Neural progenitor cell (in vitro differentiated cells): ENCODE results near the gene SSBP2. TPM values are rescaled to one million over a fixed set of nuclear protein-coding genes. Genes with fewer than 3 reads are reported as not detected.

ENCODE experiments used
- DNase-seq: peaks from one replicate; pipeline ENCODE4 v3.0.0-alpha.2; 2016; ENCODE audit warnings: low spot score
- H2AFZ ChIP-seq: fragments of 200-600 bp; sonication (generic); replicated peaks from 2 replicates; pipeline ENCODE4 v1.6.1; 2016; ENCODE audit warnings: antibody characterized with exemption
- H3F3A ChIP-seq: fragments of 200-600 bp; sonication (generic); 2 replicates; pipeline ENCODE4 v1.6.1; 2016; ENCODE audit warnings: antibody characterized with exemption, low read depth
- H3K27ac ChIP-seq: fragments of 200-600 bp; sonication (generic); 2 replicates; pipeline ENCODE4 v1.5.1; 2016; ENCODE audit warnings: mild to moderate bottlenecking
- H3K27me3 ChIP-seq: fragments of 200-600 bp; sonication (generic); 2 replicates; pipeline ENCODE4 v1.6.1; 2016; ENCODE audit warnings: mild to moderate bottlenecking, moderate library complexity
- H3K36me3 ChIP-seq: fragments of 200-600 bp; sonication (generic); 2 replicates; pipeline ENCODE4 v1.5.1; 2016
- H3K4me1 ChIP-seq: fragments of 200-600 bp; sonication (generic); 2 replicates; pipeline ENCODE4 v1.6.1; 2016; ENCODE audit warnings: mixed run types
- H3K4me2 ChIP-seq: fragments of 200-600 bp; sonication (generic); 2 replicates; pipeline ENCODE4 v1.6.1; 2016
- H3K4me3 ChIP-seq: fragments of 200-600 bp; sonication (generic); 2 replicates; pipeline ENCODE4 v1.5.1; 2016
- H3K79me2 ChIP-seq: fragments of 200-600 bp; sonication (generic); 2 replicates; pipeline ENCODE4 v1.6.1; 2016; ENCODE audit warnings: low read depth
- H3K9ac ChIP-seq: fragments of 200-600 bp; sonication (generic); 2 replicates; pipeline ENCODE4 v1.6.1; 2016
- H3K9me3 ChIP-seq: fragments of 200-600 bp; sonication (generic); 2 replicates; pipeline ENCODE4 v1.5.1; 2016; ENCODE audit warnings: low read depth
- H4K20me1 ChIP-seq: fragments of 200-600 bp; sonication (generic); 2 replicates; pipeline ENCODE4 v1.6.1; 2016; ENCODE audit warnings: low read depth
- H3K27ac Mint-ChIP-seq: 3 replicates; pipeline ENCODE4 v1.8.0; 2021; ENCODE audit warnings: mixed read lengths
- H3K27me3 Mint-ChIP-seq: 2 replicates; pipeline ENCODE4 v1.8.0; 2022; ENCODE audit warnings: low read depth, mild to moderate bottlenecking, inconsistent platforms, moderate library complexity, mixed read lengths; ENCODE audit not compliant: insufficient read depth
- H3K36me3 Mint-ChIP-seq: 3 replicates; pipeline ENCODE4 v1.8.0; 2021; ENCODE audit warnings: mixed read lengths
- H3K4me1 Mint-ChIP-seq: 3 replicates; pipeline ENCODE4 v1.8.0; 2021; ENCODE audit warnings: mixed read lengths
- H3K4me3 Mint-ChIP-seq: 3 replicates; pipeline ENCODE4 v1.8.0; 2021; ENCODE audit warnings: mild to moderate bottlenecking, moderate library complexity, mixed read lengths
- H3K9me3 Mint-ChIP-seq: 3 replicates; pipeline ENCODE4 v1.8.0; 2020; ENCODE audit warnings: mixed read lengths
- CTCF ChIP-seq: fragments of 200-600 bp; sonication (generic); IDR thresholded peaks from 2 replicates; pipeline ENCODE4 v1.5.1; 2017; ENCODE audit warnings: antibody characterized with exemption, mild to moderate bottlenecking
- EZH2 ChIP-seq: fragments of 200-600 bp; sonication (generic); IDR thresholded peaks from 2 replicates; pipeline ENCODE4 v1.6.1; 2017; ENCODE audit warnings: antibody characterized with exemption, mild to moderate bottlenecking, moderate library complexity
- EZH2phosphoT487 ChIP-seq: fragments of 200-600 bp; sonication (generic); IDR thresholded peaks from 2 replicates; pipeline ENCODE4 v1.6.1; 2017; ENCODE audit warnings: antibody characterized with exemption
- total RNA-seq: library from RNA; depleted of rRNA; stranded (reverse); fragments of >200 nt; gene quantifications from 2 replicates; pipeline ENCODE4 v1.2.3, GENCODE V29; 2015; ENCODE audit warnings: low replicate concordance

The SSBP2 gene
- total RNA-seq, 1 donor from 2014 or later = 175 TPM

DNA sequence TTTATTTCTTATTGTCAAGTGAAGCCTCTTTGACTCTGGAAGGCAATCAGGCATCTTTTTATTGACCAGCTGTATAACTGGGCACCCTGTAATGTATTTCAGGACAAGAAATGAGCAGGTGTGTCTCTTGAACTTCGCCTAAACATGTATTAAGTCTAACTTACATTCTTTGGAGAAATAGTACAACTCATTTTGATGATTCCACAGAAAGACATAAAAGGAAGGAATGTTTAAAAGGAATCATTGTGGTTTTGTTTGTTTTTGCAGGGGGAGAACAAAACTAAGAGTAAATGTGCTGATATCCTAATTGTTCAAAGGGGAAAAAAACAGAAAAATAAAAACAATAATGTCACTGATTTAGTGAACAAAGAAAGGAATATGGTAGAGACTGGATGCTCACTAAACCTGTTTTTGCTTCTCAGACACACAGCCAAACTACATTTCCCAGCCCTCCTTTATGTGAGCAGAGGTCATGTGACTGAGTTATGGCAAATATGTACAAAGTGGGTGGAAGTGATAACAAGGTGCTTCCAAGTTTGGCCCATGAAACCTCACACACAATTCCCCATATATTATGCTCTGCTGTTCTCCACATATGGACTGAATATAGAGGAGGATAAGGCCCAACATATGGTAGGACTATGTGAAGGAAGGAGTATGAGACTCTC lies 206.4 kb downstream of the SSBP2 start:
- Histone ChIP-seq H3K4me1 (peaks cover 12% of the 10 kb centered on the region), H3K4me2 (no peak overlapping the region), H4K20me1 (no peaks in the 10 kb centered on the region), H3K4me3 (no peak overlapping the region), H3K9me3 (no peaks in the 10 kb centered on the region), H2AFZ (no peak overlapping the region), H3K27ac (no peak overlapping the region), H3F3A (no peaks in the 10 kb centered on the region), H3K36me3 (no peaks in the 10 kb centered on the region), H3K27me3 (no peaks in the 10 kb centered on the region), H3K79me2 (peaks cover 28% of the 10 kb centered on the region), H3K9ac (no peak overlapping the region)
- H3K36me3 Mint-ChIP-seq = peaks cover 36% of the 10 kb centered on the region
- no peak for DNase-seq
- H3K4me3 Mint-ChIP-seq = no peak overlapping the region
- peaks cover 21% of the 10 kb centered on the region for H3K9me3 Mint-ChIP-seq
- TF ChIP-seq EZH2 (no peak), CTCF (no peak), EZH2phosphoT487 (no peak)
- H3K27me3 Mint-ChIP-seq = no peaks in the 10 kb centered on the region
- no peaks in the 10 kb centered on the region for H3K4me1 Mint-ChIP-seq
- no peak overlapping the region for H3K27ac Mint-ChIP-seq

DNA sequence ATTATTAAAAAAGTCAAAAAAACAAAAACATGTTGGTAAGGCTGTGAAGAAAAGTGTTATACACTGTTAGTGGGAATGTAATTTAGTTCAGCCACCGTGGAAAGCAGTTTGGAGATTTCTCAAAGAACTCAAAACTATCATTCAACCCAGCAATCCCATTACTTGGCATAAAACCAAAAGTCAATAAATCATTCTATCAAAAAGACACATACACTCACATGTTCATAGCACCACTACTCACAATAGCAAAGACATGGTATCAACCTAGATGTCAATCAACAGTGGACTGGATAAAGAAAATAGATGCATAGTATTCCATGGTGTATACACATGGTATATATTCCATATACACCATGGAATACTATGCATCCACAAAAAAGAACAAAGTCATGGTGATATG lies 208.7 kb downstream of the SSBP2 start:
- Mint-ChIP-seq H3K27ac (no peak overlapping the region), H3K4me1 (no peaks in the 10 kb centered on the region), H3K9me3 (peaks cover 29% of the 10 kb centered on the region), H3K4me3 (no peak overlapping the region), H3K36me3 (peaks cover 43% of the 10 kb centered on the region), H3K27me3 (no peaks in the 10 kb centered on the region)
- Histone ChIP-seq H3K4me1 (peaks cover 12% of the 10 kb centered on the region), H2AFZ (no peak overlapping the region), H3K36me3 (peaks cover 3% of the 10 kb centered on the region), H3K4me3 (no peak overlapping the region), H3K4me2 (no peak overlapping the region), H3K27me3 (no peaks in the 10 kb centered on the region), H3K9me3 (no peaks in the 10 kb centered on the region), H3K79me2 (peaks cover 31% of the 10 kb centered on the region), H3F3A (no peaks in the 10 kb centered on the region), H3K9ac (no peak overlapping the region), H4K20me1 (no peaks in the 10 kb centered on the region), H3K27ac (no peak overlapping the region)
- TF ChIP-seq EZH2 = no peak
- TF ChIP-seq CTCF = no peak
- no peak for TF ChIP-seq EZH2phosphoT487
- no peak for DNase-seq

- peaks cover 8% of the 10 kb centered on the region for H3F3A ChIP-seq
- no peaks in the 10 kb centered on the region for H3K4me1 Mint-ChIP-seq
These were observed 212.9 kb downstream of the SSBP2 start for GRCh38 chr5:81537905-81538547.

More at GRCh38 chr5:81537905-81538547, 212.9 kb downstream of the SSBP2 start:
- peaks cover 23% of the 10 kb centered on the region for H3K9me3 Mint-ChIP-seq
- H3K4me1 ChIP-seq = no peaks in the 10 kb centered on the region
- TF ChIP-seq CTCF (no peak), EZH2phosphoT487 (no peak), EZH2 (no peak)
- H3K4me3 ChIP-seq = no peak overlapping the region
- no peak overlapping the region for H3K4me3 Mint-ChIP-seq
- H3K4me2 ChIP-seq = no peak overlapping the region
- no peaks in the 10 kb centered on the region for H3K27me3 ChIP-seq
- H3K9ac ChIP-seq = no peak overlapping the region
- H3K27me3 Mint-ChIP-seq = no peaks in the 10 kb centered on the region
- H3K36me3 Mint-ChIP-seq = peaks cover 46% of the 10 kb centered on the region
- H3K9me3 ChIP-seq = no peaks in the 10 kb centered on the region
- H3K27ac Mint-ChIP-seq = no peak overlapping the region
- H3K36me3 ChIP-seq = peaks cover 3% of the 10 kb centered on the region
- H2AFZ ChIP-seq = no peak overlapping the region
- peaks cover 35% of the 10 kb centered on the region for H3K79me2 ChIP-seq
- H3K27ac ChIP-seq = no peak overlapping the region
- peaks cover 9% of the 10 kb centered on the region for H4K20me1 ChIP-seq
- DNase-seq = no peak
